Tibial artery (tissue), 4 donors: Measurements from ENCODE around the gene GRPEL2.

ENCODE experiments used
- DNase-seq, 2 donors: peaks; one replicate each; pipeline ENCODE4 v3.0.0-alpha.2; 2019
- H3K27ac ChIP-seq, 2 donors: fragments of 200-600 bp; sonication (generic) in 1 of 2; 1 replicate in 1 of 2; 2 replicates in 1 of 2; pipeline ENCODE4 v1.5.1; 2018 to 2019; ENCODE audit warnings: mild to moderate bottlenecking in 1 of 2
- H3K27me3 ChIP-seq, 2 donors: fragments of 200-600 bp; sonication (generic) in 1 of 2; one replicate each; pipeline versions ENCODE4 v1.5.1 to v1.6.0; 2016 to 2019
- H3K36me3 ChIP-seq, 3 donors: fragments of 200-600 bp; sonication (generic) in 2 of 3; one replicate each; pipeline ENCODE4 v1.5.1; 2016 to 2019; ENCODE audit warnings: mild to moderate bottlenecking in 2 of 3
- H3K4me1 ChIP-seq, 4 donors: fragments of 200-600 bp; sonication (generic) in 2 of 4; 1 replicate in 3 of 4; 2 replicates in 1 of 4; pipeline ENCODE4 v1.5.1; 2016 to 2019
- H3K4me3 ChIP-seq, 2 donors: fragments of 200-600 bp; sonication (generic) in 1 of 2; 1 replicate in 1 of 2; 2 replicates in 1 of 2; pipeline ENCODE4 v1.5.1; 2018 to 2019; ENCODE audit warnings: mild to moderate bottlenecking in 2 of 2
- H3K9me3 ChIP-seq, 3 donors: fragments of 200-600 bp; sonication (generic) in 1 of 3; one replicate each; pipeline ENCODE4 v1.5.1; 2016 to 2019
- intact Hi-C: fragments of 100-400 bp; cut with DNase I; formaldehyde crosslinking; loops from one replicate; pipeline ENCODE4 v1.15.0; 2023; ENCODE audit warnings: low total_unique reads
- TF ChIP-seq, protein P1 (sequence below), 2 experiments: fragments of 200-600 bp in 1 of 2; fragments of 450-650 bp in 1 of 2; IDR thresholded peaks; one replicate each; pipeline ENCODE4 v1.5.1; 2017 to 2019; ENCODE audit warnings: antibody characterized with exemption in 2 of 2, mild to moderate bottlenecking in 1 of 2, moderate library complexity in 1 of 2

Gene GRPEL2

DNA sequence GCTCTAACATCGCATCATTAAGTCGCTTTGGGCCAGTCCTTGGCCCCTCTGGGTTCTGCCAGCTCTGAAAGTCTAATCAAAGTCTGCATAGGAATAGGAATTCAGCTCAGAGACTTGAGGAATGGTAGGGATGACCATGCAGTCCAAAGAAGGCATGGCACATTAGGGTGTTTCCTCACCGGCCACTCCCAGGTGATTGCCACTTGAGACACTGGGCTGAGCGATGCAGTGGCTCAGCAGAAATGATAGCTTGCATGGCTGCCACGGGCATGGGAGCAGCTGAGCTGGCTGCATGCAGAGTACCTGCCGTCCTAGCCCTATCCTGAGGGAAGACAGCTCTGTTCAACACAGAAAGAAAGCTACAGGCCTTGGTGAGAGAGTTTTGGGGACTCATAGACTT is 44.9 kb upstream of the GRPEL2 start:
- no peak for DNase-seq
- Histone ChIP-seq H3K4me3 (no peak overlapping the region), H3K27me3 (peaks cover 0 to 3% of the 10 kb centered on the region in 2 donors), H3K9me3 (no peaks in the 10 kb centered on the region), H3K27ac (no peak overlapping the region), H3K4me1 (no peaks in the 10 kb centered on the region), H3K36me3 (peaks cover 0 to 6% (median 0%) of the 10 kb centered on the region in 3 donors)
- intact Hi-C loops: no loop called here
- TF ChIP-seq, protein P1, sequence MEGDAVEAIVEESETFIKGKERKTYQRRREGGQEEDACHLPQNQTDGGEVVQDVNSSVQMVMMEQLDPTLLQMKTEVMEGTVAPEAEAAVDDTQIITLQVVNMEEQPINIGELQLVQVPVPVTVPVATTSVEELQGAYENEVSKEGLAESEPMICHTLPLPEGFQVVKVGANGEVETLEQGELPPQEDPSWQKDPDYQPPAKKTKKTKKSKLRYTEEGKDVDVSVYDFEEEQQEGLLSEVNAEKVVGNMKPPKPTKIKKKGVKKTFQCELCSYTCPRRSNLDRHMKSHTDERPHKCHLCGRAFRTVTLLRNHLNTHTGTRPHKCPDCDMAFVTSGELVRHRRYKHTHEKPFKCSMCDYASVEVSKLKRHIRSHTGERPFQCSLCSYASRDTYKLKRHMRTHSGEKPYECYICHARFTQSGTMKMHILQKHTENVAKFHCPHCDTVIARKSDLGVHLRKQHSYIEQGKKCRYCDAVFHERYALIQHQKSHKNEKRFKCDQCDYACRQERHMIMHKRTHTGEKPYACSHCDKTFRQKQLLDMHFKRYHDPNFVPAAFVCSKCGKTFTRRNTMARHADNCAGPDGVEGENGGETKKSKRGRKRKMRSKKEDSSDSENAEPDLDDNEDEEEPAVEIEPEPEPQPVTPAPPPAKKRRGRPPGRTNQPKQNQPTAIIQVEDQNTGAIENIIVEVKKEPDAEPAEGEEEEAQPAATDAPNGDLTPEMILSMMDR (IDR thresholded peaks at IDR 0.05): no peak

DNA sequence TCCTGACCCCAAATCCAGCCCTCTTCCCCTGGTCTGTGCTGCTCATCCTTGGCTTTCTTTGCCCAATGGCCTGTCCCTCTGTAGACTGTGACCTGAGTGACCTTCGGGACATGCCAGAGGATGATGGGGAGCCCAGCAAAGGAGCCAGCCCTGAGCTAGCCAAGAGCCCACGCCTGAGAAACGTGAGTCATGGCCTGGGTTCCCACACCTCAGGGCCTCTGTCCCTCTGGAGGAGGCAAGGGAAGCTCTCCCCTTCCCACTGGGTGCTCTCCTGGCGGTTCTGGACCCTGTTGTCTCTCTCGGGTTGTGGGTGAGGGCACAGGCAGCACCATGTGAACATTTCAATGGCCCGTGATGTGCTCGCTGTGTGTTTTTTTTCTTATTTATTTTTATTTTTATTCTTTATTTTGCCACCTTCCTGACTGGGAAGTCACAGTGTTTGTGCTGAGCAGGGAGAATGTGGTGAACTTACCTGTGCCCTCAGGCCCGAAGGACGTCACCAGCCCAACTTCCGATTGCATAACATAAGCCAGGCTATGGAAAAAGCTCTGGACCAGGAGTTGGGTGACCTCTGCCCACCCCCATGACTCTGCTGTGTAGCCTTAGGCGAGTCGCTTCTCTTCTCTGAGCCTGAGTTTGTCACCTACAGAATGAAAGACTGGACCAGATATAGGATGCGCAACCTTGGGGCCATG is 44.1 kb upstream of the GRPEL2 start:
- H3K27me3 ChIP-seq: peaks cover 0 to 3% of the 10 kb centered on the region in 2 donors
- no peaks in the 10 kb centered on the region for H3K9me3 ChIP-seq
- no peak overlapping the region for H3K27ac ChIP-seq
- no peaks in the 10 kb centered on the region for H3K4me1 ChIP-seq
- no peak for DNase-seq
- TF ChIP-seq, protein P1 (IDR thresholded peaks at IDR 0.05): no peak
- intact Hi-C loops: no loop called here
- no peak overlapping the region for H3K4me3 ChIP-seq
- H3K36me3 ChIP-seq: peaks cover 0 to 6% (median 0%) of the 10 kb centered on the region in 3 donors

DNA sequence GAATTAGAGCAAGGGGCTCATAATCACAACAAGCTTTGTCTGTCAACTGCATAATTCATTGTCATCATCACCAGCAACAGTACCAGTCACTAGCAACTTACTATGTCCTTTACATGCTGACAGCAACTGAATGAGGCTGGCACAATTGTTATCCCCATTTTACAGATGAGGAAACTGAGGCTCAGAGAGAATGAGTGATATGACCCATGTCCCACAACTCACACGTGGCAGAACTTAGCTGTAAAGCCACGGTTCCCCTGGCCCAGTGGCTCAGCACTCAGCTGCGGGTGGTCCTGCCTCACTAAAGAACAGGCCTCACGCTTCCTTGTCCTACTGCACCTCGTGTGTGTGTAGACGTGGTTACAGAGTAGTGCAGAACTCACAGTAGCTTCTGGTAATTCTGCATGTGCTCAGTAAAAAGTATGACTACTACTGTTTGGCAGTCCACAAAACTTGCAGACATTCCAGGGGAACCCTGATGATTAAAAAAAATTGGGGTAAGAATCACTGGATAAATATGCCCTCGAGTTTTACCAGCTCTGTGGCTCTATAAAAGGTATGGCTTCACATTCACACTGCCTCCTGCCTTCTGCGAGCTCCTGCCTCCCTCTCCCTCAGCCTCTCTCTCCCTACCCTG is 43.4 kb upstream of the GRPEL2 start:
- H3K36me3 ChIP-seq: peaks cover 0 to 6% (median 0%) of the 10 kb centered on the region in 3 donors
- no peaks in the 10 kb centered on the region for H3K27me3 ChIP-seq
- intact Hi-C loops: no loop called here
- DNase-seq: no peak
- no peak overlapping the region for H3K27ac ChIP-seq
- H3K4me3 ChIP-seq: no peak overlapping the region
- TF ChIP-seq, protein P1 (IDR thresholded peaks at IDR 0.05): no peak
- H3K9me3 ChIP-seq: no peaks in the 10 kb centered on the region
- no peaks in the 10 kb centered on the region for H3K4me1 ChIP-seq

DNA sequence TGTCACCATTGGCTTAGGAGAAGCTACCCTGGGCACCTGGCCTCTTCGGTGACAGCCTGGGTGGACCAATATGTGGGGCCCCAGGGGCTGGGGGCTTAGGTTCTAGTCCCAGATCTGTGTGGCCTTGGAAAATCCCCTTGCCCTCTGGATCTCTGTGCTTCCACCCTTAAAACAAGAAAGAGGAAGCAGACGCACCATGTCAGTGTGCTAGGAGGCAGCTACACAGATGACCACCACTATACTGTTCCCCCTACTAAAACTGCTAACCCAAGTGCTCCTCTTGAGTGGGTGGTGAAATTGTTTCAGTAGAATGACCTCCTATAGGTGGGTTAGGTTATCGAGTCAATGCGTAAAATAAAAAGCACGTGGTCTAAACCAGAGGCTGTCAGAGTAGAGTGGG is 42.7 kb upstream of the GRPEL2 start:
- TF ChIP-seq, protein P1 (IDR thresholded peaks at IDR 0.05): no peak
- intact Hi-C loops: no loop called here
- H3K27ac ChIP-seq: no peak overlapping the region

DNA sequence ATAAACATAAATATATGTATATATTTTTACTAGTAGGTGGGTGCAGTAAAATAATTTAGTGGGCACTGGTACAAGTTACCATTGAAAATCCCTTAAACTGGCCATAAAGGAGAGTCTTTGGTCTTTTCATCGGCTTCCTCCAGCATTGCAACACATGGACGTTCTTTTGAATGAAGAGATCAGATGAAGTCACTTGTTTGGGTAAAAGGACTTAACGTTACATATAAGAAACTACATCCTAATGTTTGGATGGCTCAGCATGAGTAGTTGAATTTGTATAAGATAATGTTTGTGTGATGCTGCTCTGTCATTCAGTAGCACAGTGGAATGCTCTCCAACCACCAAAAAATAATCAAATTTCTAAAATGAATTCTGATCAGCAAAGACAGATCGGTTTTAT is 42.1 kb upstream of the GRPEL2 start:
- H3K4me1 ChIP-seq: no peaks in the 10 kb centered on the region
- H3K36me3 ChIP-seq: peaks cover 0 to 6% (median 0%) of the 10 kb centered on the region in 3 donors
- TF ChIP-seq, protein P1 (IDR thresholded peaks at IDR 0.05): no peak
- H3K27ac ChIP-seq: no peak overlapping the region
- H3K4me3 ChIP-seq: no peak overlapping the region
- intact Hi-C loops: no loop called here
- no peak for DNase-seq
- no peaks in the 10 kb centered on the region for H3K27me3 ChIP-seq
- H3K9me3 ChIP-seq: no peaks in the 10 kb centered on the region

More for the DNA sequence above, 42.7 kb upstream of the GRPEL2 start:
- DNase-seq: no peak
- no peaks in the 10 kb centered on the region for H3K4me1 ChIP-seq
- H3K36me3 ChIP-seq: peaks cover 0 to 6% (median 0%) of the 10 kb centered on the region in 3 donors
- no peak overlapping the region for H3K4me3 ChIP-seq
- H3K27me3 ChIP-seq: no peaks in the 10 kb centered on the region
- no peaks in the 10 kb centered on the region for H3K9me3 ChIP-seq
